Peyer's patch (tissue), 4 donors: ENCODE results near the gene SMIM24.

Source experiments
- POLR2A ChIP-seq, 2 donors: fragments of 450-650 bp; IDR thresholded peaks; one replicate each; pipeline ENCODE4 v1.5.1; 2017; ENCODE audit warnings: antibody characterized with exemption in 2 of 2, mild to moderate bottlenecking in 2 of 2, moderate library complexity in 2 of 2
- TF ChIP-seq, protein P1 (sequence below), 6 experiments: fragments of 450-650 bp in 4 of 6; fragments of 200-600 bp in 2 of 6; sonication (generic) in 1 of 6; IDR thresholded peaks; one replicate each; pipeline ENCODE4 v1.5.1; 2017 to 2019; ENCODE audit warnings: antibody characterized with exemption in 6 of 6, mild to moderate bottlenecking in 3 of 6, moderate library complexity in 1 of 6

DNA sequence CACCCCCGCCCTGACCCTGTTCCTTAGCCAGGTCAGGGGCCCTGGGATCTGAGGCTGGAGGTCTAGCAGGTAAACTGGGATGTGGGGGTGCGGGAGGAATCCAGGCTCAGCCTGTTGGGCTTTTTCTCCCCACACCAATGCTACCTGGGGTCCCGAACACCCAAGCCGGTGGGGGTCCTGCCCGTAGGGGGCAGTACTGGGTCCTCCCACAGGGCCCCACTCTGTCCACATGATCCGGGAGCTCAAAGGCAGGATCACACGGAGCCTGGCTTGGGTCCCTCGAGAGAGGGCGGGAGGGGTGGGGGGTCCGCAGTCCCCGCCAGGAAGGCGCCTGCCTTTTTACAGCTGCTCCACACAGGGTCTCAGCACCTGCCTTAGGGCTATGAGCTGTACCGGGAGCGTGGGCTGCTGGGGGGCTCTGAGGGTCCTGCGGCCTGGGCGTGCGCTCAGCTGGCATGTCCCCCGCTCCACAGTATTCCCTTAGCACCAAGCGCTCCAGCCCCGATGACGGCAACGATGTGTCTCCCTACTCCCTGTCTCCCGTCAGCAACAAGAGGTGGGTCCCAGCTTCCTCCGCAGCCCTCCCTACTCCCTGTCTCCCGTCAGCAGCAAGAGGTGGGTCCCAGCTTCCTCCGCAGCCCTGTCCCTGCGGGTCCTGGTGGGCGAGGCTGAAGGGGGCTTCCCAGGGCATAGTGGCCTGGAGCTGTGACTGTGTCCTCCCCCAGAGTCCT lies 46.3 kb upstream of the SMIM24 start:
- TF ChIP-seq, protein P1, sequence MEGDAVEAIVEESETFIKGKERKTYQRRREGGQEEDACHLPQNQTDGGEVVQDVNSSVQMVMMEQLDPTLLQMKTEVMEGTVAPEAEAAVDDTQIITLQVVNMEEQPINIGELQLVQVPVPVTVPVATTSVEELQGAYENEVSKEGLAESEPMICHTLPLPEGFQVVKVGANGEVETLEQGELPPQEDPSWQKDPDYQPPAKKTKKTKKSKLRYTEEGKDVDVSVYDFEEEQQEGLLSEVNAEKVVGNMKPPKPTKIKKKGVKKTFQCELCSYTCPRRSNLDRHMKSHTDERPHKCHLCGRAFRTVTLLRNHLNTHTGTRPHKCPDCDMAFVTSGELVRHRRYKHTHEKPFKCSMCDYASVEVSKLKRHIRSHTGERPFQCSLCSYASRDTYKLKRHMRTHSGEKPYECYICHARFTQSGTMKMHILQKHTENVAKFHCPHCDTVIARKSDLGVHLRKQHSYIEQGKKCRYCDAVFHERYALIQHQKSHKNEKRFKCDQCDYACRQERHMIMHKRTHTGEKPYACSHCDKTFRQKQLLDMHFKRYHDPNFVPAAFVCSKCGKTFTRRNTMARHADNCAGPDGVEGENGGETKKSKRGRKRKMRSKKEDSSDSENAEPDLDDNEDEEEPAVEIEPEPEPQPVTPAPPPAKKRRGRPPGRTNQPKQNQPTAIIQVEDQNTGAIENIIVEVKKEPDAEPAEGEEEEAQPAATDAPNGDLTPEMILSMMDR (IDR thresholded peaks at IDR 0.05): no peak
- no peak for TF ChIP-seq POLR2A (IDR thresholded peaks at IDR 0.05)
